Endothelial cell of hepatic sinusoid (primary cell): ENCODE data around the gene PDE6A.
"Not testable (repeated sequence)": the region's sequence is repeated elsewhere in the genome, so short reads cannot be mapped to it uniquely, and the experiment has no call there.

Source experiments
- in situ Hi-C: cut with HindIII; loops from 2 replicates; pipeline ENCODE4 v1.10.0; 2017; ENCODE audit warnings: low sequenced_read_pairs

PDE6A gene

GRCh38 chr5:149902177-149902576, 42.4 kb downstream of the PDE6A start:
- in situ Hi-C loops, result no loop called here

GRCh38 chr5:149901511-149901910, 43.1 kb downstream of the PDE6A start:
- in situ Hi-C loops, result no loop called here

GRCh38 chr5:149900390-149900789, 44.2 kb downstream of the PDE6A start:
- in situ Hi-C loops, result no loop called here

GRCh38 chr5:149898811-149899210, 45.8 kb downstream of the PDE6A start:
- in situ Hi-C loops, result no loop called here

- in situ Hi-C loops, result no loop called here
These were observed 48.9 kb downstream of the PDE6A start for GRCh38 chr5:149895416-149896345.

GRCh38 chr5:149894237-149894636, 50.4 kb downstream of the PDE6A start:
- in situ Hi-C loops, result loop anchor here (5.0 kb wide), 2 partner anchors 52 to 68 kb away; partner anchors contain the start of gene SLC26A2

GRCh38 chr5:149893403-149893931, 51.1 kb downstream of the PDE6A start:
- in situ Hi-C loops, result loop anchor here (5.0 kb wide), 2 partner anchors 51 to 69 kb away; partner anchors contain the start of gene SLC26A2

DNA sequence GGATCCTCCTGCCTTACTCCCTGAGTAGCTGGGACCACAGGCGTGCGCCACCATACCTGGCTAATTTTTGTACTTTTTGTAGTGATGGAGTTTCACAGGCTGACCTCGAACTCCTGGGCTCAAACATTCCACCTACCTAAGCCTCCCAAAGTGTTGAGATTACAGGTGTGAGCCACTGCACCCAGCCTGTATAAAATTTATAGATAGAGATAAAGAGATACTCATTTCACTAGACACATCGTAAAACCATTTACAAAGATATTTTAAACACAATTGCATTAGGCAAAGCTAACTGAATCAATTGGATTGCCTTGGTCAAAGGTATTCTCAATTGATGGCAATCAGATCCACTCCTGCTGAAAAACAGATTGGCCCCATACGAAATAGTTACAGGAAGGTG, 52.0 kb downstream of the PDE6A start:
- in situ Hi-C loops, result loop anchor here (5.0 kb wide), 2 partner anchors 50 to 70 kb away; partner anchors contain the start of gene SLC26A2

- in situ Hi-C loops, result no loop called here
These were observed 56.3 kb downstream of the PDE6A start for GRCh38 chr5:149888280-149888679.

GRCh38 chr5:149887622-149888183, 56.9 kb downstream of the PDE6A start:
- in situ Hi-C loops, result no loop called here

DNA sequence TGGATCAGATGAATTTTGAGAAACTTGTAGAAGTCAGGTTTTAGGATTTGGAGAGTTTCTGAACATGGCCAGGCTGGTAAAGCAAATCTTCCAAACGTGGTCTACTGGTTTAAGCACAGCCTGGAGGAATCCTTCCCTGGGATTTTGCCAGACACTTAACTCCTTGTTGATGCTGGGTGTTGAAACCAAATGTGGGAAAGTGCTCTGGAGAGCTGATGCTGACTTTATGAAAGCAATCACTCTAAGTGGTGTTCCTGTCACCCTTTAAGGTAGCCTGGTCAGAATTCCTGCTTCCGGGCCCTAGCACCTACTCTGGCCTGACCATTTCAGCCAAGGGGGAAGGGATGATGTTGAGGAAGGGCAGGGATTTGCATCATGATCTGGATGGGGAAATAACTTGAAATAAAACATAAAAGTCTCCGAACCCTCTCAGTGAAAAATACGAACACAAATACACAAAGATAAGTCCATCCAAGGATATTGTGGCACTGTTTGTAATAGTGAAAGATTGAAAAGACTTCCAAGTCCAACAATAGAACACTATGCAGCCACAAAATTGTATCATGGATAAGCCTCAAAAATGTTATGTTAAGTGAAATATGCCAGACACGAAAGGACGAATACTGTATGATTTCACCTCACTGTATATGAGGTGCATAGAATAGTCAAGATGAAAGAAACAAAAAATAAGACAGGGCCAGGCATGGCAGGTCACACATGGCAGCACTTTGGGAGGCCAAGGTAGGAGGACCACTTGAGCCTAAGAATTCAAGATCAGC, 57.7 kb downstream of the PDE6A start:
- in situ Hi-C loops, result no loop called here

- in situ Hi-C loops, result no loop called here
These were observed 58.5 kb downstream of the PDE6A start for GRCh38 chr5:149886060-149886459.

GRCh38 chr5:149885513-149885912, 59.1 kb downstream of the PDE6A start:
- in situ Hi-C loops, result no loop called here

GRCh38 chr5:149883550-149883949, 61.0 kb downstream of the PDE6A start:
- in situ Hi-C loops, result no loop called here

GRCh38 chr5:149882633-149883032, 62.0 kb downstream of the PDE6A start:
- in situ Hi-C loops, result not testable (repeated sequence)

- in situ Hi-C loops, result no loop called here
These were observed 62.7 kb downstream of the PDE6A start for GRCh38 chr5:149881874-149882273.

DNA sequence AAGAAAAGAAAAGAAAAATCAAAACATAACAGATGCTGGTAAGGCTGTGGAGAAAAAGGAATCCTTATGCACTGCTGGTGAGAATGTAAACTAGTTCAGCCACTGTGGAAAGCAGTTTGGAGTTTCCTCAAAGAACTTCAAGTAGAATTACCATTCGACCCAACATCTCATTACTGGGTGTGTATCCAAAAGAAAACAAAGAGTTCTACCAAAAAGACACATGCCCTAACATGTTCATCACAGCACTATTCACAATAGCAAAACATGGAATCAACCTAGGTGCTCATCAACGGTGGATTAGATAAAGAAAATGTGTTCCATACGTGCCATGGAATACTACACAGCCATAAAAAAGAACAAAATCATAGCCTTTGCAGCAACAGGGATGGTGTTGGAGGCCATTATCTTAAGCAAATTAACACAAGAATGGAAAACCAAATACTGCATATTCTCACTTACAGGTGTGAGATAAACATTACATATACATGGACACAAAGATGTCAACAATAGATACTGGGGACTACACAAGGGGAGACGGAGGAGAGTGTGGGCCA, 63.4 kb downstream of the PDE6A start:
- in situ Hi-C loops, result no loop called here

GRCh38 chr5:149879593-149879992, 65.0 kb downstream of the PDE6A start:
- in situ Hi-C loops, result not testable (repeated sequence)

DNA sequence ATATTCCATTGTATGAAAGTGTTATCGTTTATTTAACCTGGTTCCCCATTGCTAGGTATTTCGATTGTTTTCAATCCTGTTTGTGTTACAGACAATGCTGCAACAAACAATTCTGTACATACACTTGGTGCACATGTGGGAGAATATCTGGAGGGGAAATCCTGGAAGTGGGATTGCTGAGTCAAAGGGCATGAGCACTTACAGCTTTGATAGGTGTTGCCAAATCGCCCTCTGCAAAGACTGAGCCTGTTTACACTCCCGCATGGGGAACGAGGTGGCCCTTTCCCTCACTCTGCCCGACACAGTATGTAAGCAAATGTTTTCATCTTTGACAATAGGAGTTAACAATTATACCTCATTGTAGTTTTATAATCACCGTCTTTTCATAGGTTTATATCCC, 66.2 kb downstream of the PDE6A start:
- in situ Hi-C loops, result no loop called here

- in situ Hi-C loops, result no loop called here
These were observed 70.7 kb downstream of the PDE6A start for GRCh38 chr5:149873896-149874295.
